ENCODE data around the gene ATRNL1.

The ATRNL1 gene

DNA sequence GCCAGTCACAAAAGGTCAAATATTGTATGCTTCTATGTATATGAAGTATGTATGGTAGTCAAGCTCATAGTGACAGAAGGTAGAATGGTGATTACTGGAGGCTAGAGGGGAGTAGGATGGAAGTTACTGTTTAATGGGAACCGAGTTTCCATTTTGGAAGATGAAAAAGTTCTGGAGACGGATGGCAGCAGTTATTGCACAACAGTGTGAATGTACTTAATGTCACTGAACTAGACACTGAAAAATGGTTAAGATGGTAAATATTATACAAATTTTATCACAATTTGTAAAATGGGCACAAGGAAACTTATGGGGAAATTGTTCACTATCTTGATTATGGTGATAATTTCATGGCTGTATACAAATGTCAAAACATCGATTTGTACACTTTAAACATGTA, 895.2 kb downstream of the ATRNL1 start:
- H3K4me3 ChIP-seq = no peak overlapping the region
- no peak overlapping the region for H3K27ac ChIP-seq

DNA sequence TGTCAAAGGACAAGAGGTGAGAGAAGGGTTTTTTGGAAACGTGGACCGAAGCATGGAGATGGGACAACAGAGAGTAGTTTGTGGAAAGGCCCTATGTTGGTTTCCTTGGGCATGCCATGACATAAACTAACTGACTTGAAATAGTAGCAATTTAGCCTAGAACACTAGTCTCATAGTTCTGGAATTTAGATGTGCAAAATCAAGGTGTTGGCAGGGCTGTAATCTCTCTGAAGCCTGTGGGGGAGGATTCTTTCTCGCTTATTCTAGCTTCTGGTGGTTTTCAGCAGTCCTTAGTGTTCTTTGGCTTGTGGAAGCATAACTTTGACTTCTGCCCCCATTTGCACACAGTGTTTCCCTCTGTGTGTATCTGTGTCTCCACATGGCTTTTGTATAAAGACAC, 896.5 kb downstream of the ATRNL1 start:
- Histone ChIP-seq H3K27ac (no peak overlapping the region), H3K4me3 (no peak overlapping the region)

DNA sequence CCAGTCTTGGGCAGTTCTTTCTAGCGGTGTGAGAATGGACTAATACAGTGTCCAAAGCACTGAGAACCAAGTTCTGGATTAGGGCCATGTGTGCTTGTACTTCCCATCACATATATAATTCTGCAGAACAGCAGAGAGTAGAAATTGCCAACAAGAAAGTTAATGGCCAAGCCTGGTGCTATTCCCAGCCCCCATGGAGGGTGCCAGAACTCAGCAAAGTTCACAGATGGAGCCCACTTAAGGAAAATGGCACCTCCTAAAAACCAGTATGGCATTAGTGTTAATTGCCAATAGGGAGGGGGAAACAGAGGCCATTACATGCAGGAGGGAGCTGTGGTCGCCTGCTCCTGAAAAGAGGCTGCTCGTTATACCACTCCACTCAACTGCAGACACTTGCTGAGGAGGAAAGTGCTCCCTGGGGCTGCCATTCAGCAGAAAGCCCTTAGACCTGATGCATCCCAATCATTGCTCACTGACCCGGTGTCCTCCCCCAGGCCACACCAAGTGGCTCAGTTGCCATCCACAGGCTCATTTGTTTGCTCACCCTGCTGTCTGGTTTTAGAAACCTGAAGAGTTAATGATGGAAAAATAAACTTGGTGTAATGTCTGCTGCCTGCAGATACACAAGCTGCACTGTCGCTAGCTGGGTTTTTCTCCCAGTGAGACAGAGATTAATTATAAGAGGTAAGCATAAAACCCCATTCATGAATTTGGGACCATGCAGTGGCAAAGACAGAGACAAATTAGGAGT, 899.2 kb downstream of the ATRNL1 start:
- no peak overlapping the region for H3K4me3 ChIP-seq
- H3K27ac ChIP-seq = no peak overlapping the region

DNA sequence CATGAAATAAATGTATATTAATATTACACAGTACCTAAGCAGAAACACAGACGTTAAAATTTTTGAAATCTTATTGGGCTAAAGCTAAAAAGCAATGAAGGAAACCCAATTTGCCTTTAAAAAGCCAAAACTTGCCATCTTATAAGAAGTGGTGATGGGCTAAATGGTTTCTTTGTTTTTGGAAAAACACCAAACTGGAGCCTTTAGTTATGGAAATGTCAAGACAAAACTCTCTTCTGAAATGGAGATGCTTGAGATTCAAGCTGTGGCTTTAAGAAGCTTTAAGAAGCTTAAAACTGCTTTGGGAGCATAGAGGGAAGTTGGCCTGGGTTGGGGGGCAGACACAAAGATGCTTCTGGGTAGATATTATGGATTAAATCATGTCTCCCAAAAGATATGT, 902.9 kb downstream of the ATRNL1 start:
- H3K27ac ChIP-seq = no peak overlapping the region

DNA sequence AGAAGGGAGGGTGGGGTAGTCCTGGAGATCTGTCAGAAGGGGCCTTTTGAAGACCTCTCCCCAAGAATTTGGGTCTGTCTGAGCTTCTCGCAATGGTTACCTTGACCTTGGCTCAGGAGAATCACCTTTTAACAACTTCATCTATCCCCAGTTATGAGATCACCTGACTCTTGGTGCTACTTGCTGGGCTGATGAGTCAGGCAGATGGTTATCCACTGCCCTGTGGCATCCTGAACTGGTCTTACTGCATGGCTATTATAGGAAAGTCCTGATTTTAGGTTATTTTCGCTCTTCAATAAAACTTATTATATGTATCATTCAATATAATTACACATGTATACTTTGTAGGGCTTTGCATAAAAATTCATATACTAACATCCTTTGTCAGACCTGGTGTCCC, 905.1 kb downstream of the ATRNL1 start:
- Histone ChIP-seq H3K4me3 (no peak overlapping the region), H3K27ac (no peak overlapping the region)

More for the DNA sequence above, 902.9 kb downstream of the ATRNL1 start:
- no peak overlapping the region for H3K4me3 ChIP-seq
